ENCODE measurements around the gene GORASP2. TPM values are rescaled to one million over a fixed set of nuclear protein-coding genes. Genes with fewer than 3 reads are reported as not detected.
A peak's percentile ranks its signal among the peaks of the same experiment; 100 is the strongest.

GORASP2 gene
- total and polyA plus RNA-seq, 2 of the 8 experiments (the other 6 are each of a cell fraction or from before 2014, with no cell fraction given) = 86.8 to 214 TPM

DNA sequence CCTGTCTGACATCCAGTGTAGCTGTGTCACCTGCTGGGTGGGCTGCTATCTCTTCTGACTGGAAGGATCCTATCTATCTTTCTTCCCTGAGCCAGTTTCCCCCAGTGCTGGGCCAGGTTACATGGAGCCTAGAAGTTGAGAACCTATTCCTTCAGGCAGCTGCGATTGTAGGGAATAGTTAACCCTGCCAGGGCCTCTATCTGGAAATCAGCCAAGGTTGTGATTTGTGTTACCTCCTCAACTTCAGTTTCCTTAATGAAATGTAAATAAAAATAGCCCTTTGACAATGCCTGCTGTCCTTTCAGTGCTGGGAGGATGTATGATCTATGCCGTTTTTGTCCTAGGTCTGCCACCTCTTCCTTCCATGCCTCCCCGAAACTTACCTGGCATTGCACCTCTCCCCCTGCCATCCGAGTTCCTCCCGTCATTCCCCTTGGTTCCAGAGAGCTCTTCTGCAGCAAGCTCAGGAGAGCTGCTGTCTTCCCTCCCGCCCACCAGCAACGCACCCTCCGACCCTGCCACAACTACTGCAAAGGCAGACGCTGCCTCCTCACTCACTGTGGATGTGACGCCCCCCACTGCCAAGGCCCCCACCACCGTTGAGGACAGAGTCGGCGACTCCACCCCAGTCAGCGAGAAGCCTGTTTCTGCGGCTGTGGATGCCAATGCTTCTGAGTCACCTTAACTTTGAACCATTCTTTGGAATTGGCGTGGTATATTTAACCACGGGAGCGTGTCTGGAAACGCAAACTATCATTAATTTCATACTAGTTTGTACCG, 36.6 kb downstream of the GORASP2 start:
- CTCF ChIA-PET (ENCODE audit: partially characterized antibody) = interaction anchor here (0.8 to 1.3 kb wide), 3 partner anchors 11 to 23 kb away, joined by 3 read pairs; no protein-coding TSS in a partner anchor
- H4K5ac ChIP-seq (ENCODE audit: insufficient read length, low read depth, low read length) = no peak overlapping the region
- no peak overlapping the region for H2BK15ac ChIP-seq (ENCODE audit: low read length)
- H2BK5ac ChIP-seq (ENCODE audit: low read depth, low read length) = 0 out of 2 replicates have a peak overlapping the region, but pooled peaks have one; percentile 26
- H3K56ac ChIP-seq (replicated peaks; ENCODE audit: insufficient read length, low read depth, low read length) = no peak overlapping the region
- POLR2A ChIA-PET (ENCODE audit: partially characterized antibody) = interaction anchor here (0.6 to 1.4 kb wide), 3 partner anchors 9 to 39 kb away, joined by 3 to 4 read pairs (median 4); no protein-coding TSS in a partner anchor
- no peaks in the 10 kb centered on the region for H3K9me3 ChIP-seq (ENCODE audit: insufficient read depth in 2 of 2, low read depth in 1 of 2, low read length in 1 of 2)
- no peak overlapping the region for H4K91ac ChIP-seq (replicated peaks; ENCODE audit: insufficient read length, low read length)
- no peaks in the 10 kb centered on the region for H3K79me1 ChIP-seq (ENCODE audit: low read depth, low read length)
- H4K8ac ChIP-seq (ENCODE audit: extremely low read depth, insufficient read depth, low read length) = no peak overlapping the region
- no peak overlapping the region for H2BK12ac ChIP-seq (ENCODE audit: low read depth, low read length)
- no peak overlapping the region for H3K14ac ChIP-seq (ENCODE audit: insufficient read length)
- no peak overlapping the region for H2BK20ac ChIP-seq (ENCODE audit: low read length)
- no peaks in the 10 kb centered on the region; a peak in 4 of 7 replicates for H3K4me1 ChIP-seq (replicated peaks in 1 of 4; ENCODE audit: control insufficient read depth in 3 of 4, insufficient read depth in 4 of 4, low read length in 3 of 4)
- no peak overlapping the region for H3K27ac ChIP-seq (ENCODE audit: low read depth, low read length)
- peaks cover 25 to 68% (median 59%) of the 10 kb centered on the region in 4 experiments for H3K36me3 ChIP-seq (ENCODE audit: control insufficient read depth in 2 of 4, insufficient read depth in 4 of 4, low read length in 3 of 4)
- FAIRE-seq (no peak), DNase-seq (ENCODE audit: low read depth in 1 of 2, low spot score in 2 of 2) (no peak)
- no peak overlapping the region for H2BK120ac ChIP-seq (replicated peaks; ENCODE audit: low read depth, low read length)
- H3K4me3 ChIP-seq (ENCODE audit: extremely low read depth in 1 of 4, insufficient read depth in 2 of 4, low read depth in 3 of 4, low read length in 4 of 4) = no peak overlapping the region
- TF ChIP-seq CREB1 (IDR thresholded peaks at IDR 0.05) (no peak), EZH2 (IDR thresholded peaks at IDR 0.05; ENCODE audit: low read depth, low read length, severe bottlenecking) (no peak), RNF2 (IDR thresholded peaks at IDR 0.05; ENCODE audit: borderline replicate concordance, low read depth, low read length, missing control alignments, poor library complexity, severe bottlenecking) (no peak), CHD1 (IDR thresholded peaks at IDR 0.05; ENCODE audit: low read depth, low read length) (no peak), JUND (IDR thresholded peaks at IDR 0.05; ENCODE audit: low read length) (no peak), GABPA (IDR thresholded peaks at IDR 0.05; ENCODE audit: borderline replicate concordance, insufficient read depth, low read length) (no peak), CBX5 (IDR thresholded peaks at IDR 0.05; ENCODE audit: low read depth, low read length) (no peak), TAF1 (IDR thresholded peaks at IDR 0.05; ENCODE audit: low read depth, low read length) (no peak), GTF2F1 (IDR thresholded peaks at IDR 0.05; ENCODE audit: borderline replicate concordance, low read depth, low read length) (no peak), TEAD4 (IDR thresholded peaks at IDR 0.05; ENCODE audit: low read depth, low read length) (no peak), KDM4A (IDR thresholded peaks at IDR 0.05; ENCODE audit: low read depth, low read length, severe bottlenecking) (no peak)
- no peaks in the 10 kb centered on the region for H3K27me3 ChIP-seq (replicated peaks in 1 of 4; ENCODE audit: control insufficient read depth in 3 of 4, extremely low read depth in 1 of 4, insufficient read depth in 3 of 4, low read length in 3 of 4)
- no peak overlapping the region for H2AK5ac ChIP-seq (ENCODE audit: low read depth, low read length)
- no peak overlapping the region for H3K4ac ChIP-seq (replicated peaks; ENCODE audit: insufficient read length, low read depth, low read length)
- no peak overlapping the region for H2AFZ ChIP-seq (ENCODE audit: low read length)
- H3K18ac ChIP-seq (ENCODE audit: extremely low read depth, low read length) = no peak overlapping the region
- H3K79me2 ChIP-seq (ENCODE audit: control insufficient read depth in 1 of 2, insufficient read depth in 2 of 2, low read length in 2 of 2) = no peaks in the 10 kb centered on the region
- peaks cover 0 to 2% of the 10 kb centered on the region in 2 experiments for H4K20me1 ChIP-seq (replicated peaks in 1 of 2; ENCODE audit: control insufficient read depth in 1 of 2, insufficient read depth in 2 of 2, low read length in 2 of 2)
- no peak overlapping the region for H3K4me2 ChIP-seq (ENCODE audit: insufficient read depth in 1 of 2, low read depth in 2 of 2, low read length in 2 of 2)
- 89% methylated on average over 20 of the region's 20 CpGs; no CpG with 5 or more reads in 1 of the 2 experiments for WGBS, 2 experiments (ENCODE audit: extremely low coverage in 1 of 2, insufficient coverage in 1 of 2, insufficient read length in 1 of 2, insufficient replicate concordance in 2 of 2, low coverage in 1 of 2, low lambda C conversion rate in 2 of 2, missing lambda C conversion rate in 1 of 2)
- H3K23ac ChIP-seq (ENCODE audit: insufficient read length) = no peak overlapping the region
- H3K23me2 ChIP-seq (ENCODE audit: low read depth, low read length) = no peaks in the 10 kb centered on the region
- no peak overlapping the region for H3K9ac ChIP-seq (replicated peaks in 1 of 4; ENCODE audit: extremely low read depth in 1 of 4, low read depth in 3 of 4, low read length in 3 of 4)

Data from H1 (cell line).